22Rv1 (cell line): ENCODE results near the gene UMODL1.
A peak's percentile ranks its signal among the peaks of the same experiment; 100 is the strongest.

Source experiments
- H3K27ac ChIP-seq: fragments of 450-650 bp; 2 replicates; pipeline ENCODE4 v1.5.1; 2017
- ZFX ChIP-seq: fragments of 450-650 bp; IDR thresholded peaks from 2 replicates; pipeline ENCODE4 v1.6.1; 2017; ENCODE audit warnings: antibody characterized with exemption, borderline replicate concordance
- TF ChIP-seq, protein P1 (sequence below): fragments of 450-650 bp; IDR thresholded peaks from 2 replicates; pipeline ENCODE4 v1.5.1; 2017; ENCODE audit warnings: mild to moderate bottlenecking

Gene UMODL1

DNA sequence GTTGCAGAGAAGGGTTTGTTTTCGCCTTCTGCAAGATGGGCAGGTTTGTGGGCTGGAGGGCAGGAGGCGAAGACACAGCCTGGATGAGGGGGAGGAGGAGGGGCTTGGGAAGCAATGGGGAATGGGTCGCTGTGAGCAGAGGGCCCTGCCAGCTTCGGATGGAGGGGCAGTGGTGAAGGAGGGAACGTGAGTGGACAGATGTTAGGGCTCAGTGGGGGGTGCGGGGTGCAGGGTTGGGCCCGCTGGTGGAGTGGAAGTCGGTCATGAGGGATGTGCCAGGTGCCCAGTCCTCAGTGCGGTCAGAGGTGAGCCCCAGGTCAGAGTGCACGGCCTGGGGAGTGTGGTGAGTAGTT, 92.4 kb downstream of the UMODL1 start:
- TF ChIP-seq ZFX: no peak
- TF ChIP-seq, protein P1, sequence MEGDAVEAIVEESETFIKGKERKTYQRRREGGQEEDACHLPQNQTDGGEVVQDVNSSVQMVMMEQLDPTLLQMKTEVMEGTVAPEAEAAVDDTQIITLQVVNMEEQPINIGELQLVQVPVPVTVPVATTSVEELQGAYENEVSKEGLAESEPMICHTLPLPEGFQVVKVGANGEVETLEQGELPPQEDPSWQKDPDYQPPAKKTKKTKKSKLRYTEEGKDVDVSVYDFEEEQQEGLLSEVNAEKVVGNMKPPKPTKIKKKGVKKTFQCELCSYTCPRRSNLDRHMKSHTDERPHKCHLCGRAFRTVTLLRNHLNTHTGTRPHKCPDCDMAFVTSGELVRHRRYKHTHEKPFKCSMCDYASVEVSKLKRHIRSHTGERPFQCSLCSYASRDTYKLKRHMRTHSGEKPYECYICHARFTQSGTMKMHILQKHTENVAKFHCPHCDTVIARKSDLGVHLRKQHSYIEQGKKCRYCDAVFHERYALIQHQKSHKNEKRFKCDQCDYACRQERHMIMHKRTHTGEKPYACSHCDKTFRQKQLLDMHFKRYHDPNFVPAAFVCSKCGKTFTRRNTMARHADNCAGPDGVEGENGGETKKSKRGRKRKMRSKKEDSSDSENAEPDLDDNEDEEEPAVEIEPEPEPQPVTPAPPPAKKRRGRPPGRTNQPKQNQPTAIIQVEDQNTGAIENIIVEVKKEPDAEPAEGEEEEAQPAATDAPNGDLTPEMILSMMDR: no peak
- no peak overlapping the region for H3K27ac ChIP-seq

GRCh38 chr21:42164064-42164789, 93.1 kb downstream of the UMODL1 start:
- no peak overlapping the region for H3K27ac ChIP-seq
- TF ChIP-seq, protein P1: 0 out of 2 replicates have a peak, but pooled peaks have one; percentile 15
- TF ChIP-seq ZFX: no peak

DNA sequence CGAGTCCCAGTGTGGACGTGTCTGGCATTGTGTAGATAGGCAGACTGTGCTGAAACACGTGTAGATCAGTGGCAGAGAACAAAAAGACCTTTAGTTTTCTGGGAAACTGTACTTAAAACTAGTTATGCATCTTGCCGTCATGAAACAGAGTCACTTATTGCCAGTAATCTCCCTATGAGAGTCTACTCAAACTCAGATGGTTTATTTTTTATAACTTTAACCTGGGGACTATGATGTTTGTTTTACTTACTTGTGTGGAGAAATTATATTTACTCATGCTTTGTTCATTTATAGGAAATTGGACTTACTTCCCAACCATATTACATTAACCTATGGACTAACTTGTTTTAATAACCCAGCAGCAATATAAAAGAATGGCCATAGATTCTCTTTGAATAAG, 93.7 kb downstream of the UMODL1 start:
- no peak for TF ChIP-seq ZFX
- TF ChIP-seq, protein P1: no peak
- no peak overlapping the region for H3K27ac ChIP-seq

DNA sequence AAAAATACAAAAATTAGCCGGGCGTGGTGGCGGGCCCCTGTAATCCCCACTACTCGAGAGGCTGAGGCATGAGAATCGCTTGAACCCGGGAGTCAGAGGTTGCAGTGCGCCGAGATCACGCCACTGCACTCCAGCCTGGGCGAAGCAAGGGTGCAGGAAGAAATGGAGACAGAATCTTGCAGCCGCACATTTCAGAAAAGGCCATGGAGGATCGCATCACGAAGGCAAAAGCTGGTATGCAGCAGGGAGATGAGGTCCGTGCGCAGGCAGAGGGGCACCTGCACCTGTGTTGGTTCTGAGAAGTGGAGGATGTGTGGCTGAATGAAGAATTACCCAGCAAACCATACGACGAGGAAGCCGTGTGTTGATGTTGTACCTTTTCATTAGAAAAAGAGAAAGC, 94.8 kb downstream of the UMODL1 start:
- no peak for TF ChIP-seq ZFX
- TF ChIP-seq, protein P1: no peak

DNA sequence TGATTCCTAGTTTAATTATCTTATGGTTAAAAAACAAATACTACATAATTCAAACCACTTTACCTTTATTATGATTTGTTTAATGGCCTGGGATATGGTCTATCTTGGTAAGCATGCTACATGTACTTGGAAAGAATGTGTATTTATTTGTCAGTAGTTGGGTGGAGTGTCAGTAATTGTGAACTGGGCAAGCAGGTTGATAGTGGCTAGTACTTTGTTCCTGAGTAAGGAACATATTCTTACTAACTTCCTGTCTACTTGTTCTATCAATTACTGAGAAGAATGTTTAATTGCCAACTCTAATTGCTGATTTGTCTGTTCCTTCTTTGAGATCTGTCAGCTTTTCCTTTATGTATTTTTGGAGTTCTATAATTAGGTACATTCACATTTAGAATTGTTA, 98.6 kb downstream of the UMODL1 start:
- H3K27ac ChIP-seq: no peak overlapping the region
- TF ChIP-seq ZFX: no peak
- TF ChIP-seq, protein P1: no peak

More for the DNA sequence above, 94.8 kb downstream of the UMODL1 start:
- no peak overlapping the region for H3K27ac ChIP-seq

DNA sequence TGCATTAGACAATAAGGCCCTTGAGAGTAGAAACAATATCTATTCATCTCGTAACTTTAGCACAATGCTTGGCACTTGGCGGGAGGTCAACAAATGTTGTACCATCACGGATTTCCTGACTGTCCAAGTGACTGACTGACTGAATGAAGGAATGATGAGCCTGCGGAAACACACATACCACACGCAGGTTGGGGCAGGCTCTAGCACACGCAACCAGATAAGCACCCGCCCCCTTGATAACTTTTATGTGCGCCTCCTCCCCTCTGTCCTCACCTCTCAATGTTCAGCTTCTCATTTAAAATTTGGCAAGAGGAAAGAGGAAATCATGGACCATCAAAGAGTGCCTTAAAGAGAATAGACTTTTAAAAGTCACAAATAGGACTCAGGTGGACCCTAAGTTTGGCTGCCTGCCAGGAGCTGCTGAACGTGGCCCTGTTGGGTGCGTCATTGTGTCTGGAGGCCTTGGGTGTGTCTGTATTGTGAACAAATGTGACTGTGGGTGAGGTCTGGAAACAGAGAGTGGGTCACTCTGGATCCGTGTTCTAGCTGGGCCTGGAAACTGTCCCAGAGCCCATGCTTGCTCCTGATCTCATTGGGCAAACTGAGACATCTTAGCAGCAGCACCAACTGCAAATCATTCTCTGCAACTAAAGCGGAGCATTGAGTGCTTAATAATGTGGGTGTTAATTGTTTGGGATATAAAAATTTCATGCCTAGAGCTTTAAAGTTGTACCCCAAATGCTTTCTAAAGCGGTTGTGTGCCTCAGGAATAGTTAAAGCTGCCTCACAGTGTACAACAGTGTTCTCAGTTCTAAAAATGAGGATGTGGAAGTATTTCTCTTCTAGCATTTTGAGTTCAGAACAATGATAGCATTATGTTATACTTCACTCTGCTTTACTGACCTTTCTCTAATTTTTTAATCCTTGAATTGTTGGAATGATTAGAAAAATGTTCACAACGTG, 100.3 kb downstream of the UMODL1 start:
- no peak for TF ChIP-seq ZFX
- TF ChIP-seq, protein P1: no peak
- no peak overlapping the region for H3K27ac ChIP-seq
